DOHH2 (cell line): ENCODE measurements around the gene SH3BP5L.

Experiments
- EZH2phosphoT487 ChIP-seq: fragments of 200-600 bp; sonication (generic); IDR thresholded peaks from 2 replicates; pipeline ENCODE4 v1.6.1; 2017; ENCODE audit warnings: borderline replicate concordance, mild to moderate bottlenecking, antibody characterized with exemption, low read length, moderate library complexity, mixed read lengths
- TF ChIP-seq, protein P1 (sequence below): fragments of 200-600 bp; sonication (generic); IDR thresholded peaks from one replicate; pipeline ENCODE4 v1.5.1; 2014; ENCODE audit warnings: antibody characterized with exemption, mild to moderate bottlenecking, low read depth, low read length; ENCODE audit not compliant: poor library complexity, severe bottlenecking

DNA sequence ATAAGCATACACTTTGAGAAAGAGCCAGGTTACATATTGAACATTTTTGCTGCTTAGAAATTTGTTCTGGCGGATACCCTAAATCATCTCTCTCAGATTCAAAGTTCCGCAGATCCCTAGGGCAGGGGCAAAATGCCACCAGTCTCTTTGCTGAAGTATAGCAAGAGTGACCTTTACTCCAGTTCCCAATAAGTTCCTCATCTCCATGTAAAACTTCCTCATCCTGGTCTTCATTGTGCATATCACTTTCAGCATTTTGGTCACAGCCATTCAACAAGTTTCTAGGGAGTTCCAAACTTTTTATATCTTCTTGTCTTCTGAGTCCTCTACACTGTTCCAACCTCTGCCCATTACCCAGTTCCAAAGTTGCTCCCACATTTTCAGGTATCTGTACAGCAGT lies 46.8 kb downstream of the SH3BP5L start:
- TF ChIP-seq, protein P1, sequence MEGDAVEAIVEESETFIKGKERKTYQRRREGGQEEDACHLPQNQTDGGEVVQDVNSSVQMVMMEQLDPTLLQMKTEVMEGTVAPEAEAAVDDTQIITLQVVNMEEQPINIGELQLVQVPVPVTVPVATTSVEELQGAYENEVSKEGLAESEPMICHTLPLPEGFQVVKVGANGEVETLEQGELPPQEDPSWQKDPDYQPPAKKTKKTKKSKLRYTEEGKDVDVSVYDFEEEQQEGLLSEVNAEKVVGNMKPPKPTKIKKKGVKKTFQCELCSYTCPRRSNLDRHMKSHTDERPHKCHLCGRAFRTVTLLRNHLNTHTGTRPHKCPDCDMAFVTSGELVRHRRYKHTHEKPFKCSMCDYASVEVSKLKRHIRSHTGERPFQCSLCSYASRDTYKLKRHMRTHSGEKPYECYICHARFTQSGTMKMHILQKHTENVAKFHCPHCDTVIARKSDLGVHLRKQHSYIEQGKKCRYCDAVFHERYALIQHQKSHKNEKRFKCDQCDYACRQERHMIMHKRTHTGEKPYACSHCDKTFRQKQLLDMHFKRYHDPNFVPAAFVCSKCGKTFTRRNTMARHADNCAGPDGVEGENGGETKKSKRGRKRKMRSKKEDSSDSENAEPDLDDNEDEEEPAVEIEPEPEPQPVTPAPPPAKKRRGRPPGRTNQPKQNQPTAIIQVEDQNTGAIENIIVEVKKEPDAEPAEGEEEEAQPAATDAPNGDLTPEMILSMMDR, result no peak
- TF ChIP-seq EZH2phosphoT487, result no peak
